NCI-H82 treated with DMSO at 0.1 percent for 48 hours (cell line): ENCODE data around the gene TPCN1.

ENCODE experiments used
- DNase-seq: peaks from one replicate; lab custom pipeline; 2025; ENCODE audit not compliant: unreplicated experiment; lab: John Stamatoyannopoulos, UW

TPCN1 gene

GRCh38 chr12:113239811-113240331, 18.6 kb downstream of the TPCN1 start:
- DNase-seq, result no peak

- no peak for DNase-seq
Observed at GRCh38 chr12:113240395-113240794, 19.1 kb downstream of the TPCN1 start.

- peak; percentile 11 for DNase-seq
Observed at GRCh38 chr12:113241191-113242025, 20.1 kb downstream of the TPCN1 start.

GRCh38 chr12:113242026-113242418, 20.8 kb downstream of the TPCN1 start:
- DNase-seq, result no peak

- no peak for DNase-seq
Observed at GRCh38 chr12:113242560-113242959, 21.3 kb downstream of the TPCN1 start.

GRCh38 chr12:113244047-113244460, 22.8 kb downstream of the TPCN1 start:
- no peak for DNase-seq

GRCh38 chr12:113244478-113244958, 23.3 kb downstream of the TPCN1 start:
- DNase-seq, result no peak

GRCh38 chr12:113245695-113246477, 24.6 kb downstream of the TPCN1 start:
- no peak for DNase-seq

- no peak for DNase-seq
Observed at GRCh38 chr12:113246478-113247122, 25.3 kb downstream of the TPCN1 start.

- no peak for DNase-seq
Observed at GRCh38 chr12:113247123-113248050, 26.1 kb downstream of the TPCN1 start.

- no peak for DNase-seq
Observed at GRCh38 chr12:113248051-113248825, 27.0 kb downstream of the TPCN1 start.

GRCh38 chr12:113248842-113249435, 27.7 kb downstream of the TPCN1 start:
- DNase-seq, result no peak

- no peak for DNase-seq
Observed at GRCh38 chr12:113249546-113249945, 28.3 kb downstream of the TPCN1 start.

- DNase-seq, result no peak
Observed at GRCh38 chr12:113250045-113250444, 28.8 kb downstream of the TPCN1 start.

- no peak for DNase-seq
Observed at GRCh38 chr12:113251404-113252070, 30.3 kb downstream of the TPCN1 start.

GRCh38 chr12:113252494-113252893, 31.2 kb downstream of the TPCN1 start:
- no peak for DNase-seq

- no peak for DNase-seq
Observed at GRCh38 chr12:113253532-113254285, 32.4 kb downstream of the TPCN1 start.

GRCh38 chr12:113254298-113254697, 33.0 kb downstream of the TPCN1 start:
- no peak for DNase-seq
